Ishikawa (cell line): ENCODE data around the gene MEGF6.

ENCODE experiments used
- CEBPB ChIP-seq: IDR thresholded peaks from 2 replicates; pipeline ENCODE4 v1.6.1; 2012
- CREB1 ChIP-seq: IDR thresholded peaks from 2 replicates; pipeline ENCODE4 v1.6.1; 2012; ENCODE audit warnings: low read depth
- EGR1 ChIP-seq: IDR thresholded peaks from 2 replicates; pipeline ENCODE4 v1.6.1; 2012
- EP300 ChIP-seq: IDR thresholded peaks from 2 replicates; pipeline ENCODE4 v1.6.1; 2012; ENCODE audit warnings: borderline replicate concordance
- FOXM1 ChIP-seq: IDR thresholded peaks from 2 replicates; pipeline ENCODE4 v1.6.1; 2012; ENCODE audit warnings: low read depth, borderline replicate concordance
- NFIC ChIP-seq: IDR thresholded peaks from 2 replicates; pipeline ENCODE4 v1.6.1; 2012
- RAD21 ChIP-seq: IDR thresholded peaks from 2 replicates; pipeline ENCODE4 v1.6.1; 2012; ENCODE audit warnings: low read depth
- TAF1 ChIP-seq: IDR thresholded peaks from 2 replicates; pipeline ENCODE4 v1.6.1; 2012; ENCODE audit warnings: low read depth, mild to moderate bottlenecking
- TCF12 ChIP-seq: IDR thresholded peaks from 2 replicates; pipeline ENCODE4 v1.6.1; 2012; ENCODE audit warnings: low read depth
- TEAD4 ChIP-seq: IDR thresholded peaks from 2 replicates; pipeline ENCODE4 v1.6.1; 2012
- YY1 ChIP-seq: IDR thresholded peaks from 2 replicates; pipeline ENCODE4 v1.6.1; 2012; ENCODE audit warnings: low read depth
- ZBTB7A ChIP-seq: IDR thresholded peaks from 2 replicates; pipeline ENCODE4 v1.6.1; 2012; ENCODE audit warnings: low read depth
- TF ChIP-seq, protein P1 (sequence below): IDR thresholded peaks from 2 replicates; pipeline ENCODE4 v1.6.1; 2012
- TF ChIP-seq, protein P2 (sequence below): IDR thresholded peaks from 2 replicates; pipeline ENCODE4 v1.6.1; 2012
- TF ChIP-seq, protein P3 (sequence below): IDR thresholded peaks from 2 replicates; pipeline ENCODE4 v1.6.1; 2012; ENCODE audit warnings: low read depth, mild to moderate bottlenecking

Gene MEGF6

DNA sequence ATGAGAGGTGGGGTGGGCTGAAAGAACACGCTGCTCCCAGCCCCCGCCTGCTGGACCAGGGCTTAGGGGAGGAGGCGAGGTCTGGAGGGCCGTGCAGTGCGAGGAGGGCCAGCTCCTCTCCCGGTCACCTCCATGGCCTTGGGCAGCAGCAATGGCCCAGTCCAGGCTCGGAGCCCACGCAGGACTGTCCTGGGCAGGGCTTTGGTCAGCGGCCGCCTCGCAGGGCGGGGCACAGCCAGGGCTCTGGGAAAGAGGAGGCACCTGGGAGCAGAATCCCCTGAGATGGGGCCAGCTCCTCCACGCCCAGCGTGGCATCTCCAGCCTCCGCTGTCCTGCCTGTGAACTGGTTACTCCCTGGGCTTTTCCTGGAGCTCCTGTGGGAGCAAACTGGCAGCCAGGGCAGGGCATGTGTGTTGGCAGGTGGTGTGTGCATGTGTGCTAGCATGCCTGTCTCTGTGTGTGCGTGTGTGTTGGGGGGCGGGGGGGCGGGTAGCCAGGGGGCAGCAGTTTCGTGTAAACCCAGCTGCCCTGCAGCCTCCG lies 129.4 kb downstream of the MEGF6 start:
- TF ChIP-seq TCF12 (no peak), EP300 (0 out of 2 replicates have a peak, but pooled peaks have one; percentile 13)

DNA sequence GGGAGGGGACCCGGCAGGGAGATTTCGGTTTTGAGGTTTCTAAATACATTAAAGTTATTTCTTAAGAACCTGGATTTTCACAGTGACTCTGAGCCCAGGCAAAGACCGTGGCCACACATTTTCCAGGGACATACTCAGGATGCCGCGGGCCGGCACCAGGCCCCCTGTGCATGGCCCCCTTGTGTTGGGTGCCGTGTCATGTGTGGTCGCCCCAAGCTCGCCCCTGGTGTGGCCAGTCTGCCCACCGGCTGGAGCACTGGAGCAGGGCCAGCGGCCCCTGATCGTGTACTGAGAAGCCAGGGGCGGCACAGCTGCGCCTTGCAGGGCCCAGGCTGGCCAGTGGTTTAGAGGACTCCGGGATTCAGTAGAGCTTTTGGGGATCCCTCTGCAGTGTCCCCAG lies 130.3 kb downstream of the MEGF6 start:
- TF ChIP-seq EGR1 (no peak), TCF12 (no peak), CREB1 (no peak), RAD21 (no peak), FOXM1 (no peak)
- TF ChIP-seq, protein P1, sequence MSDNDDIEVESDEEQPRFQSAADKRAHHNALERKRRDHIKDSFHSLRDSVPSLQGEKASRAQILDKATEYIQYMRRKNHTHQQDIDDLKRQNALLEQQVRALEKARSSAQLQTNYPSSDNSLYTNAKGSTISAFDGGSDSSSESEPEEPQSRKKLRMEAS: no peak
- TF ChIP-seq, protein P2, sequence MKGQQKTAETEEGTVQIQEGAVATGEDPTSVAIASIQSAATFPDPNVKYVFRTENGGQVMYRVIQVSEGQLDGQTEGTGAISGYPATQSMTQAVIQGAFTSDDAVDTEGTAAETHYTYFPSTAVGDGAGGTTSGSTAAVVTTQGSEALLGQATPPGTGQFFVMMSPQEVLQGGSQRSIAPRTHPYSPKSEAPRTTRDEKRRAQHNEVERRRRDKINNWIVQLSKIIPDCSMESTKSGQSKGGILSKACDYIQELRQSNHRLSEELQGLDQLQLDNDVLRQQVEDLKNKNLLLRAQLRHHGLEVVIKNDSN: no peak

DNA sequence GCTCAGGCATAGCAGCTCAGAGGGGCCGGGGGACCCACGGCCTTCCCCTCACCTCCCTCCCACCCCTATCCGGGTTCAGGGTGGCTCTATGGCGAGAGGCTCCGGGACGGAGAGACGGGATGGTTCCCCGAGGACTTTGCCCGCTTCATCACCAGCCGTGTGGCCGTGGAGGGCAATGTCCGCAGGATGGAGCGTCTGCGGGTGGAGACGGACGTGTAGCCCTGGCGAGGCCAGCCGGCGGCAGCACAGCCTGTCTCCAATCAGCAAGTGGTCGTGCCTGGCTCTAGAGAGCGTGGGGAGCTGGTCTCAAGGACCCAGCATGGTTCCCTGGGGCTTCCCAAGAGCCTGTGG lies 131.0 kb downstream of the MEGF6 start:
- no peak for TF ChIP-seq FOXM1
- TF ChIP-seq TAF1: no peak
- TF ChIP-seq, protein P1: no peak
- no peak for TF ChIP-seq NFIC
- no peak for TF ChIP-seq CREB1
- no peak for TF ChIP-seq TCF12
- no peak for TF ChIP-seq TEAD4
- TF ChIP-seq RAD21: no peak
- TF ChIP-seq EGR1: no peak
- no peak for TF ChIP-seq YY1
- TF ChIP-seq ZBTB7A: no peak
- no peak for TF ChIP-seq CEBPB
- TF ChIP-seq, protein P2: no peak
- no peak for TF ChIP-seq EP300
- TF ChIP-seq, protein P3, sequence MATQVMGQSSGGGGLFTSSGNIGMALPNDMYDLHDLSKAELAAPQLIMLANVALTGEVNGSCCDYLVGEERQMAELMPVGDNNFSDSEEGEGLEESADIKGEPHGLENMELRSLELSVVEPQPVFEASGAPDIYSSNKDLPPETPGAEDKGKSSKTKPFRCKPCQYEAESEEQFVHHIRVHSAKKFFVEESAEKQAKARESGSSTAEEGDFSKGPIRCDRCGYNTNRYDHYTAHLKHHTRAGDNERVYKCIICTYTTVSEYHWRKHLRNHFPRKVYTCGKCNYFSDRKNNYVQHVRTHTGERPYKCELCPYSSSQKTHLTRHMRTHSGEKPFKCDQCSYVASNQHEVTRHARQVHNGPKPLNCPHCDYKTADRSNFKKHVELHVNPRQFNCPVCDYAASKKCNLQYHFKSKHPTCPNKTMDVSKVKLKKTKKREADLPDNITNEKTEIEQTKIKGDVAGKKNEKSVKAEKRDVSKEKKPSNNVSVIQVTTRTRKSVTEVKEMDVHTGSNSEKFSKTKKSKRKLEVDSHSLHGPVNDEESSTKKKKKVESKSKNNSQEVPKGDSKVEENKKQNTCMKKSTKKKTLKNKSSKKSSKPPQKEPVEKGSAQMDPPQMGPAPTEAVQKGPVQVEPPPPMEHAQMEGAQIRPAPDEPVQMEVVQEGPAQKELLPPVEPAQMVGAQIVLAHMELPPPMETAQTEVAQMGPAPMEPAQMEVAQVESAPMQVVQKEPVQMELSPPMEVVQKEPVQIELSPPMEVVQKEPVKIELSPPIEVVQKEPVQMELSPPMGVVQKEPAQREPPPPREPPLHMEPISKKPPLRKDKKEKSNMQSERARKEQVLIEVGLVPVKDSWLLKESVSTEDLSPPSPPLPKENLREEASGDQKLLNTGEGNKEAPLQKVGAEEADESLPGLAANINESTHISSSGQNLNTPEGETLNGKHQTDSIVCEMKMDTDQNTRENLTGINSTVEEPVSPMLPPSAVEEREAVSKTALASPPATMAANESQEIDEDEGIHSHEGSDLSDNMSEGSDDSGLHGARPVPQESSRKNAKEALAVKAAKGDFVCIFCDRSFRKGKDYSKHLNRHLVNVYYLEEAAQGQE: no peak

DNA sequence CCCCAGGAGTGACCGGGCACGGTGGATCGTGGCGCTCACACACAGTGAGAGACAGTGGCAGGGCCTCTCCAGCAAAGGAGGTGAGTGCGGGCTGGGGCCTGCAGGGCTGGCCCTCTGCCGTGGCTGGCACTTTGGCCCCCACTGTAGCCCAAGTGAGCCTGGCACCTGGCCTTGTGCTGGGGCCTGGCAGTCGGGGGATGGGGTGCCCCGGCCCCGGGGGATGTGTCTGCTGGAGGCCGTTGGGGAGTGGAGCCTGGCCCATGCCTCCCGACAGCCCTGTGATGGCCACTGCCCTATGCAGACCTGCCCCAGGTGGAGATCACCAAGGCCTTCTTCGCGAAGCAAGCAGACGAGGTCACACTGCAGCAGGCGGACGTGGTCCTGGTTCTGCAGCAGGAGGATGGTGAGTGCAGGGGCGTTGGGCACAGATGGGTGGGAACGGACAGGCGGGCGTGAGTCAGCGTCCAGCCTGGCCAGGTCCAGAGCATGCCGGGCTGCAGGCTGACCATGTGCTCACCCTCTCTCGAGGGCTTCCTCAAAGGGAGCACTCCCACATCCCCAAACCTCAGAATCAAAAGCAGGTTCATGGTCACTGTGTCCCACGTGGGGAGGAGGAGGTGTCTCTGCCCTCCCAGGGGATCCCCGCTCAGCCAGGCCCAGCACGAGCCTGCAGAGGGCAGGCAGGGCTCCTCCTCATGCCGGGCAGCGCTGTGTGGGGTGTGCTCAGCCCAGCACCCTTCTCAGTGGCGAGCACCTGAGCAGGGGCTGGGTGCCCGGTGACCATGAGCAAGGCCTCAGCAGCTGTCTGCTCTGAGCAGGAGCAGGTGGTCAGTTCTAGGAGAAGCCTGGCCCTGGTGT lies 131.6 kb downstream of the MEGF6 start:
- TF ChIP-seq, protein P1: 0 out of 2 replicates have a peak, but pooled peaks have one; percentile 49
- TF ChIP-seq CEBPB: no peak

DNA sequence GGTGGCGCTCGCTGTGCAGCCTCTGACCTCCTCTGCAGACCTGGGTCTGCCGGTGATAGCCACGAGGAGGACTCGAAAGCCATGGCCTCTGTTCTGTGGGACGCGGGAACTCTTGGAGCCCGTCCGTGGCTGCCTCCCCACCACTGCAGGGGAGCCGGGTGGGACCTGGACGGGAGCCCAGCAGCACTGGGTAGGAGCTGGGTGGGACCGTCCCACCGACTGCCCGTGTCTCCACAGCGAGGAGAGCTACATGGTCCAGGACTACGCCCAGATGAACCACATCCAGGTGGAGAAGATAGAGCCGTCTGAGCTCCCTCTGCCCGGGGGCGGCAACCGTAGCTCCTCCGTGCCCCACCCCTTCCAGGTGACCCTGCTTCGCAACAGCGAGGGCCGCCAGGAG lies 133.1 kb downstream of the MEGF6 start:
- 0 out of 2 replicates have a peak, but pooled peaks have one; percentile 11 for TF ChIP-seq NFIC
- TF ChIP-seq, protein P3: no peak
- TF ChIP-seq TEAD4: 0 out of 2 replicates have a peak, but pooled peaks have one; percentile 22
- TF ChIP-seq CREB1: no peak

DNA sequence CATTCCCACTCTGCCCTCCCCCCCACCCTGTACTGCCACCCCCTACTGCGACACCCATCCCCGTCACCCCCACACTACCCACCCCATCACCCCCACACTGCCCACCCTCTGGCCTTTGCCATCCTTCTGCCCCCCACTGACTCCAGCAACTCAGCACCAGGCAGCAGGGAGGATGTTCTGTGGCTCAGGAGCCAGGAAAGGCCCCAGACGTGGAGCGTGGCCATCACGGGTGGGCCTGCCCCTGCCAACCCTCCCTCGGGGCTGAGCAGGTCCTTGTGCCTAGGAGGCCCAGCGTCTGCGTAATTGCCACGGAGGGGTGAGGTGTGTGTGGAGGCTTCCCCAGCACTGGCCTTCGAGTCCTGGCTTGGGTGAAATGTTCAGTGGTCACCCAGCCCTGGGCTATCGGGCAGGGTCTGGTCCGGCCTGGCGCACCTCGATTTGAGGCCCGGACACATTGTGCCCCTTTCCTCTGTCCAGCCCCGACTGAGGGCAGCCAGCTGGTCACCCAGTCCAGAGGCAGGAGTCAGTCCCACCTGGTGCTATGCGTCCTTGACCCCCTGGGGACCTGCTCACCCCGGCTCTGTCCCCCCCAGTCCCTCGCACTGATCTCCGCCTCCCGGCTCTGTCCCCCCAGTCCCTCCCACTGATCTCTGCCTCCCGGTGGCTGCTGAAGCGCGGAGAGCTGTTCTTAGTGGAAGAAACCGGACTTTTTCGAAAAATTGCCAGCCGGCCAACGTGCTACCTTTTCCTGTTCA lies 133.9 kb downstream of the MEGF6 start:
- peak; percentile 31; the same call in 1 of the 2 replicates for TF ChIP-seq YY1
- TF ChIP-seq ZBTB7A: peak; percentile 71
- TF ChIP-seq, protein P2: no peak
